ENCODE measurements around the gene PYCR2.
A peak's percentile ranks its signal among the peaks of the same experiment; 100 is the strongest.
"Not testable (repeated sequence)": the region's sequence is repeated elsewhere in the genome, so short reads cannot be mapped to it uniquely, and the experiment has no call there.

Gene PYCR2

GRCh38 chr1:225892307-225892706, 31.7 kb downstream of the PYCR2 start:
- no peak for TF ChIP-seq ZFX (IDR thresholded peaks at IDR 0.05; ENCODE audit: borderline replicate concordance)
- TF ChIP-seq CTCF (IDR thresholded peaks at IDR 0.05): no peak
- no peak overlapping the region for H3K27ac ChIP-seq

- H3K27ac ChIP-seq: peak overlapping the region; percentile 42
- TF ChIP-seq ZFX (IDR thresholded peaks at IDR 0.05; ENCODE audit: borderline replicate concordance) (no peak), CTCF (IDR thresholded peaks at IDR 0.05) (no peak)
These were observed 32.6 kb downstream of the PYCR2 start for GRCh38 chr1:225891229-225891972.

- no peak for TF ChIP-seq CTCF (IDR thresholded peaks at IDR 0.05)
- H3K27ac ChIP-seq: peak overlapping the region; percentile 42
These were observed 33.5 kb downstream of the PYCR2 start for GRCh38 chr1:225890346-225891228.

- no peak overlapping the region for H3K27ac ChIP-seq
- TF ChIP-seq CTCF (IDR thresholded peaks at IDR 0.05) (no peak), ZFX (IDR thresholded peaks at IDR 0.05; ENCODE audit: borderline replicate concordance) (no peak)
These were observed 34.3 kb downstream of the PYCR2 start for GRCh38 chr1:225889743-225890142.

- TF ChIP-seq ZFX (IDR thresholded peaks at IDR 0.05; ENCODE audit: borderline replicate concordance) (no peak), CTCF (IDR thresholded peaks at IDR 0.05) (no peak)
- H3K27ac ChIP-seq: no peak within 1 kb of the TSS
These were observed 35.0 kb downstream of the PYCR2 start, which contains the start of gene LEFTY1 for GRCh38 chr1:225888898-225889601. LEFTY1 (minus strand) TSS chr1:225889146; CDS start chr1:225889066, 80 bp downstream.

- no peak for TF ChIP-seq CTCF (IDR thresholded peaks at IDR 0.05)
- TF ChIP-seq ZFX (IDR thresholded peaks at IDR 0.05; ENCODE audit: borderline replicate concordance): no peak
- H3K27ac ChIP-seq: no peak overlapping the region
These were observed 35.7 kb downstream of the PYCR2 start for GRCh38 chr1:225888289-225888897.

GRCh38 chr1:225887554-225888288, 36.3 kb downstream of the PYCR2 start:
- not testable (repeated sequence) for H3K27ac ChIP-seq
